Type B pancreatic cell (in vitro differentiated cells): ENCODE results near the gene DAGLA. TPM values are rescaled to one million over a fixed set of nuclear protein-coding genes. Genes with fewer than 3 reads are reported as not detected.

Source experiments
- DNase-seq: peaks from one replicate; pipeline ENCODE4 v3.0.0; 2021; ENCODE audit warnings: mixed read lengths; ENCODE audit not compliant: unreplicated experiment; ENCODE audit errors: extremely low spot score
- H3K27ac Mint-ChIP-seq: 2 replicates; pipeline ENCODE4 v1.8.0; 2021; ENCODE audit warnings: mild to moderate bottlenecking, mixed read lengths
- H3K27me3 Mint-ChIP-seq: 2 replicates; pipeline ENCODE4 v1.8.0; 2021; ENCODE audit warnings: mixed read lengths
- H3K36me3 Mint-ChIP-seq: 2 replicates; pipeline ENCODE4 v1.8.0; 2021; ENCODE audit warnings: mixed read lengths
- H3K4me1 Mint-ChIP-seq: one replicate; pipeline ENCODE4 v1.8.0; 2021; ENCODE audit warnings: mixed read lengths; ENCODE audit not compliant: unreplicated experiment
- H3K4me3 Mint-ChIP-seq: 2 replicates; pipeline ENCODE4 v1.8.0; 2021; ENCODE audit warnings: mild to moderate bottlenecking, mixed read lengths
- H3K9me3 Mint-ChIP-seq: 2 replicates; pipeline ENCODE4 v1.8.0; 2021; ENCODE audit warnings: mixed read lengths
- CTCF ChIP-seq: fragments of 200-600 bp; sonication (generic); conservative IDR thresholded peaks from 2 replicates; pipeline ENCODE4 v1.5.0; 2021; ENCODE audit warnings: antibody characterized with exemption, mild to moderate bottlenecking
- total RNA-seq: library from RNA; stranded (reverse); gene quantifications from 2 replicates; pipeline ENCODE4 v1.2.1, GENCODE V29; 2021; ENCODE audit warnings: low replicate concordance

Gene DAGLA
- total RNA-seq, 1 donor from 2014 or later = 7.8 TPM

- Mint-ChIP-seq H3K36me3 (no peaks in the 10 kb centered on the region), H3K27me3 (no peaks in the 10 kb centered on the region), H3K9me3 (no peaks in the 10 kb centered on the region), H3K27ac (no peak overlapping the region), H3K4me3 (no peak overlapping the region), H3K4me1 (peaks cover 11% of the 10 kb centered on the region)
- DNase-seq = no peak
- no peak for TF ChIP-seq CTCF
Observed at GRCh38 chr11:61720597-61720996, 40.4 kb downstream of the DAGLA start.

- Mint-ChIP-seq H3K9me3 (no peaks in the 10 kb centered on the region), H3K4me3 (no peak overlapping the region), H3K27me3 (no peaks in the 10 kb centered on the region), H3K27ac (no peak overlapping the region), H3K36me3 (no peaks in the 10 kb centered on the region), H3K4me1 (no peaks in the 10 kb centered on the region)
- DNase-seq = no peak
- no peak for TF ChIP-seq CTCF
Observed at GRCh38 chr11:61724437-61724836, 44.2 kb downstream of the DAGLA start.

GRCh38 chr11:61725781-61726231 is 45.6 kb downstream of the DAGLA start:
- no peaks in the 10 kb centered on the region for H3K27me3 Mint-ChIP-seq
- no peak for DNase-seq
- H3K36me3 Mint-ChIP-seq = no peaks in the 10 kb centered on the region
- no peak overlapping the region for H3K27ac Mint-ChIP-seq
- TF ChIP-seq CTCF = no peak
- no peaks in the 10 kb centered on the region for H3K9me3 Mint-ChIP-seq
- H3K4me3 Mint-ChIP-seq = no peak overlapping the region
- no peaks in the 10 kb centered on the region for H3K4me1 Mint-ChIP-seq

- no peak for DNase-seq
- Mint-ChIP-seq H3K27ac (no peak overlapping the region), H3K4me1 (no peaks in the 10 kb centered on the region), H3K4me3 (no peak overlapping the region), H3K36me3 (no peaks in the 10 kb centered on the region), H3K27me3 (no peaks in the 10 kb centered on the region), H3K9me3 (no peaks in the 10 kb centered on the region)
- no peak for TF ChIP-seq CTCF
Observed at GRCh38 chr11:61726775-61727174, 46.6 kb downstream of the DAGLA start.

- H3K4me3 Mint-ChIP-seq = no peak overlapping the region
- no peak for DNase-seq
- H3K36me3 Mint-ChIP-seq = no peaks in the 10 kb centered on the region
- no peak overlapping the region for H3K27ac Mint-ChIP-seq
- H3K4me1 Mint-ChIP-seq = no peaks in the 10 kb centered on the region
- H3K27me3 Mint-ChIP-seq = no peaks in the 10 kb centered on the region
- H3K9me3 Mint-ChIP-seq = no peaks in the 10 kb centered on the region
- TF ChIP-seq CTCF = no peak
Observed at GRCh38 chr11:61727401-61727811, 47.2 kb downstream of the DAGLA start.
